HEK293 (cell line): ENCODE measurements around the gene LPP.

Experiments used
- CTCF ChIA-PET: fragments of 350-600 bp; formaldehyde crosslinking; extraction: SDS; loops from one replicate; lab custom pipeline; 2021; ENCODE audit warnings: antibody characterized with exemption; lab: Yijun Ruan, JAX
- POLR2A ChIA-PET: fragments of 300-600 bp; formaldehyde crosslinking; extraction: SDS; loops from one replicate; lab custom pipeline; 2020; ENCODE audit warnings: antibody characterized with exemption, inconsistent platforms; lab: Yijun Ruan, JAX
- H3K27ac ChIP-seq: fragments of 200-500 bp; sonication (Bioruptor generic); 2 replicates; pipeline ENCODE4 v1.5.1; 2014; ENCODE audit warnings: low read depth, low read length, control low read depth, inconsistent platforms; ENCODE audit errors: extremely low read depth
- H3K36me3 ChIP-seq, 2 experiments: fragments of 200-500 bp in 1 of 2; sonication (Bioruptor generic) in 1 of 2; 1 replicate in 1 of 2; 2 replicates in 1 of 2; pipeline ENCODE4 v1.5.1; 2014 to 2017; ENCODE audit warnings: inconsistent platforms in 2 of 2, low read length in 2 of 2; ENCODE audit not compliant: control insufficient read depth in 2 of 2, insufficient read depth in 1 of 2
- H3K4me1 ChIP-seq: fragments of 200-500 bp; sonication (Bioruptor generic); 2 replicates; pipeline ENCODE4 v1.5.1; 2014; ENCODE audit warnings: mild to moderate bottlenecking, low read length, inconsistent platforms; ENCODE audit not compliant: control insufficient read depth, insufficient read depth
- H3K4me3 ChIP-seq: 2 replicates; pipeline ENCODE4 v1.5.1; 2011; ENCODE audit warnings: low read depth, mild to moderate bottlenecking, control low read depth, low read length, moderate library complexity
- H3K9me3 ChIP-seq: fragments of 200-500 bp; sonication (Bioruptor generic); 2 replicates; pipeline ENCODE4 v1.5.1; 2014; ENCODE audit warnings: low read depth, low read length, inconsistent platforms; ENCODE audit not compliant: control insufficient read depth, insufficient read depth
- HOXD13 ChIP-seq: sonication (generic); formaldehyde crosslinking; IDR thresholded peaks from 2 replicates; pipeline ENCODE4 v1.8.0; 2022; ENCODE audit warnings: missing genetic modification reagents, borderline replicate concordance
- KLF16 ChIP-seq: fragments of 450-650 bp; formaldehyde crosslinking; IDR thresholded peaks from 2 replicates; pipeline ENCODE4 v1.5.1; 2017; ENCODE audit warnings: missing biosample characterization, missing genetic modification characterization
- KLF8 ChIP-seq: fragments of 450-650 bp; formaldehyde crosslinking; IDR thresholded peaks from 2 replicates; pipeline ENCODE4 v1.5.1; 2016; ENCODE audit warnings: missing biosample characterization, missing genetic modification characterization
- SCRT2 ChIP-seq: fragments of 450-650 bp; formaldehyde crosslinking; IDR thresholded peaks from 2 replicates; pipeline ENCODE4 v1.5.1; 2016; ENCODE audit warnings: missing biosample characterization, missing genetic modification characterization
- SETDB1 ChIP-seq: IDR thresholded peaks from one replicate; pipeline ENCODE4 v1.6.1; 2017; ENCODE audit warnings: mild to moderate bottlenecking, low read length, moderate library complexity, mixed read lengths; ENCODE audit not compliant: insufficient read length
- SP3 ChIP-seq: fragments of 450-650 bp; formaldehyde crosslinking; IDR thresholded peaks from 2 replicates; pipeline ENCODE4 v1.5.1; 2016; ENCODE audit warnings: missing biosample characterization, missing genetic modification characterization
- ZFP3 ChIP-seq: fragments of 450-650 bp; formaldehyde crosslinking; IDR thresholded peaks from 2 replicates; pipeline ENCODE4 v1.5.1; 2016; ENCODE audit warnings: low read depth, missing biosample characterization, missing genetic modification characterization
- ZIC2 ChIP-seq: fragments of 450-650 bp; formaldehyde crosslinking; IDR thresholded peaks from 2 replicates; pipeline ENCODE4 v1.5.1; 2016; ENCODE audit warnings: missing biosample characterization, missing genetic modification characterization
- ZNF132 ChIP-seq: fragments of 450-650 bp; formaldehyde crosslinking; IDR thresholded peaks from 2 replicates; pipeline ENCODE4 v1.5.1; 2017; ENCODE audit warnings: missing biosample characterization, missing genetic modification characterization, borderline replicate concordance
- ZNF169 ChIP-seq: fragments of 450-650 bp; formaldehyde crosslinking; IDR thresholded peaks from 2 replicates; pipeline ENCODE4 v1.5.1; 2016; ENCODE audit warnings: missing biosample characterization, missing genetic modification characterization
- ZNF341 ChIP-seq: fragments of 450-650 bp; formaldehyde crosslinking; IDR thresholded peaks from 2 replicates; pipeline ENCODE4; 2016; ENCODE audit warnings: low read depth, missing biosample characterization, missing genetic modification characterization
- ZNF404 ChIP-seq: fragments of 450-650 bp; formaldehyde crosslinking; IDR thresholded peaks from 2 replicates; pipeline ENCODE4 v1.5.1; 2017; ENCODE audit warnings: missing biosample characterization, missing genetic modification characterization
- ZNF514 ChIP-seq: fragments of 450-650 bp; formaldehyde crosslinking; IDR thresholded peaks from 2 replicates; pipeline ENCODE4 v1.5.1; 2016; ENCODE audit warnings: missing biosample characterization, missing genetic modification characterization
- ZNF585B ChIP-seq: fragments of 450-650 bp; formaldehyde crosslinking; IDR thresholded peaks from 2 replicates; pipeline ENCODE4 v1.5.1; 2016; ENCODE audit warnings: missing biosample characterization, missing genetic modification characterization
- ZNF677 ChIP-seq: fragments of 450-650 bp; IDR thresholded peaks from 2 replicates; pipeline ENCODE4 v1.5.0; 2018; ENCODE audit warnings: missing biosample characterization, mild to moderate bottlenecking, missing genetic modification characterization, moderate library complexity
- ZNF792 ChIP-seq: fragments of 450-650 bp; formaldehyde crosslinking; IDR thresholded peaks from 2 replicates; pipeline ENCODE4 v1.5.1; 2016; ENCODE audit warnings: missing biosample characterization, missing genetic modification characterization
- TF ChIP-seq, protein P1 (sequence below): fragments of 450-650 bp; formaldehyde crosslinking; conservative IDR thresholded peaks from 2 replicates; pipeline ENCODE4 v1.5.1; 2016; ENCODE audit warnings: low read depth, missing biosample characterization, missing genetic modification characterization
- TF ChIP-seq, protein P2 (sequence below): fragments of 450-650 bp; formaldehyde crosslinking; IDR thresholded peaks from 2 replicates; pipeline ENCODE4 v1.5.1; 2016; ENCODE audit warnings: missing biosample characterization, missing genetic modification characterization, borderline replicate concordance
- TF ChIP-seq, protein P3 (sequence below): fragments of 450-650 bp; formaldehyde crosslinking; IDR thresholded peaks from 2 replicates; pipeline ENCODE4 v1.5.0; 2017; ENCODE audit warnings: missing biosample characterization, missing genetic modification characterization, borderline replicate concordance
- TF ChIP-seq, protein P4 (sequence below): fragments of 450-650 bp; formaldehyde crosslinking; conservative IDR thresholded peaks from 2 replicates; pipeline ENCODE4 v1.5.1; 2016; ENCODE audit warnings: low read depth, missing biosample characterization, missing genetic modification characterization

Gene LPP

DNA sequence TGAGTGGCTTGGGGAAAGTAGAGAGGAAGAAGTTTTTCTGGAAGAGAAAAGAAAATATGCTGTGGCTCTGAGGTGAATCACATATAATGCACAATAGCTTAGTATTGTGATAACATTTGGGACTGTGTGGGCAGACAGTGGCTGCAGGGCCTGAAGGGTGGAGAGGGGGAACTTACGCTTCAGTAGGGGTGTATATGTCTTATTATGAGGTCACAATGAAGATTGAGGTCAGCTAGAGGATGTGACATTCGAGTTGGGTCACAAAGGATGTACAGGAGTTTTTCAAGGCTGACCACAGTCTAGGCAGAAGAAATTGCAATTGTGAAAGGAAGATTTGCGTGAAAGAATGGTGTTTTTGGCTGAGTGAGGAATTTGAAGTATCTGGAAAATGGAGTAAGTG is 414.8 kb downstream of the LPP start:
- TF ChIP-seq KLF8 (tag by site-specific recombination) (no peak), ZNF792 (no peak), ZNF585B (no peak), ZFP3 (no peak), ZNF169 (tag by site-specific recombination) (no peak), ZNF341 (tag by site-specific recombination) (no peak), ZNF677 (tag by site-specific recombination) (no peak), ZIC2 (tag by site-specific recombination) (no peak), HOXD13 (CRISPR knock-in tag) (no peak), KLF16 (no peak), ZNF132 (no peak), SCRT2 (no peak), ZNF404 (tag by site-specific recombination) (no peak), SETDB1 (no peak), ZNF514 (tag by site-specific recombination) (no peak), SP3 (tag by site-specific recombination) (no peak)
- TF ChIP-seq, protein P1, sequence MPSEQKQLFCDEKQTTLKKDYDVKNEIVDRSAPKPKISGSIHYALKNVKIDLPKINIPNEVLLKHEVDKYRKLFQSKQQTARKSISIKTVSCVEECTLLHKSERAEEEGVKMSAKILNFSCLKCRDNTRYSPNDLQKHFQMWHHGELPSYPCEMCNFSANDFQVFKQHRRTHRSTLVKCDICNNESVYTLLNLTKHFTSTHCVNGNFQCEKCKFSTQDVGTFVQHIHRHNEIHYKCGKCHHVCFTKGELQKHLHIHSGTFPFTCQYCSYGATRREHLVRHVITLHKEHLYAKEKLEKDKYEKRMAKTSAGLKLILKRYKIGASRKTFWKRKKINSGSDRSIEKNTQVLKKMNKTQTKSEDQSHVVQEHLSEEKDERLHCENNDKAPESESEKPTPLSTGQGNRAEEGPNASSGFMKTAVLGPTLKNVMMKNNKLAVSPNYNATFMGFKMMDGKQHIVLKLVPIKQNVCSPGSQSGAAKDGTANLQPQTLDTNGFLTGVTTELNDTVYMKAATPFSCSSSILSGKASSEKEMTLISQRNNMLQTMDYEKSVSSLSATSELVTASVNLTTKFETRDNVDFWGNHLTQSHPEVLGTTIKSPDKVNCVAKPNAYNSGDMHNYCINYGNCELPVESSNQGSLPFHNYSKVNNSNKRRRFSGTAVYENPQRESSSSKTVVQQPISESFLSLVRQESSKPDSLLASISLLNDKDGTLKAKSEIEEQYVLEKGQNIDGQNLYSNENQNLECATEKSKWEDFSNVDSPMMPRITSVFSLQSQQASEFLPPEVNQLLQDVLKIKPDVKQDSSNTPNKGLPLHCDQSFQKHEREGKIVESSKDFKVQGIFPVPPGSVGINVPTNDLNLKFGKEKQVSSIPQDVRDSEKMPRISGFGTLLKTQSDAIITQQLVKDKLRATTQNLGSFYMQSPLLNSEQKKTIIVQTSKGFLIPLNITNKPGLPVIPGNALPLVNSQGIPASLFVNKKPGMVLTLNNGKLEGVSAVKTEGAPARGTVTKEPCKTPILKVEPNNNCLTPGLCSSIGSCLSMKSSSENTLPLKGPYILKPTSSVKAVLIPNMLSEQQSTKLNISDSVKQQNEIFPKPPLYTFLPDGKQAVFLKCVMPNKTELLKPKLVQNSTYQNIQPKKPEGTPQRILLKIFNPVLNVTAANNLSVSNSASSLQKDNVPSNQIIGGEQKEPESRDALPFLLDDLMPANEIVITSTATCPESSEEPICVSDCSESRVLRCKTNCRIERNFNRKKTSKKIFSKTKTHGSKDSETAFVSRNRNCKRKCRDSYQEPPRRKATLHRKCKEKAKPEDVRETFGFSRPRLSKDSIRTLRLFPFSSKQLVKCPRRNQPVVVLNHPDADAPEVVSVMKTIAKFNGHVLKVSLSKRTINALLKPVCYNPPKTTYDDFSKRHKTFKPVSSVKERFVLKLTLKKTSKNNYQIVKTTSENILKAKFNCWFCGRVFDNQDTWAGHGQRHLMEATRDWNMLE (tag by site-specific recombination): no peak
- TF ChIP-seq, protein P2, sequence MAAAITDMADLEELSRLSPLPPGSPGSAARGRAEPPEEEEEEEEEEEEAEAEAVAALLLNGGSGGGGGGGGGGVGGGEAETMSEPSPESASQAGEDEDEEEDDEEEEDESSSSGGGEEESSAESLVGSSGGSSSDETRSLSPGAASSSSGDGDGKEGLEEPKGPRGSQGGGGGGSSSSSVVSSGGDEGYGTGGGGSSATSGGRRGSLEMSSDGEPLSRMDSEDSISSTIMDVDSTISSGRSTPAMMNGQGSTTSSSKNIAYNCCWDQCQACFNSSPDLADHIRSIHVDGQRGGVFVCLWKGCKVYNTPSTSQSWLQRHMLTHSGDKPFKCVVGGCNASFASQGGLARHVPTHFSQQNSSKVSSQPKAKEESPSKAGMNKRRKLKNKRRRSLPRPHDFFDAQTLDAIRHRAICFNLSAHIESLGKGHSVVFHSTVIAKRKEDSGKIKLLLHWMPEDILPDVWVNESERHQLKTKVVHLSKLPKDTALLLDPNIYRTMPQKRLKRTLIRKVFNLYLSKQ (tag by site-specific recombination): no peak
- TF ChIP-seq, protein P3, sequence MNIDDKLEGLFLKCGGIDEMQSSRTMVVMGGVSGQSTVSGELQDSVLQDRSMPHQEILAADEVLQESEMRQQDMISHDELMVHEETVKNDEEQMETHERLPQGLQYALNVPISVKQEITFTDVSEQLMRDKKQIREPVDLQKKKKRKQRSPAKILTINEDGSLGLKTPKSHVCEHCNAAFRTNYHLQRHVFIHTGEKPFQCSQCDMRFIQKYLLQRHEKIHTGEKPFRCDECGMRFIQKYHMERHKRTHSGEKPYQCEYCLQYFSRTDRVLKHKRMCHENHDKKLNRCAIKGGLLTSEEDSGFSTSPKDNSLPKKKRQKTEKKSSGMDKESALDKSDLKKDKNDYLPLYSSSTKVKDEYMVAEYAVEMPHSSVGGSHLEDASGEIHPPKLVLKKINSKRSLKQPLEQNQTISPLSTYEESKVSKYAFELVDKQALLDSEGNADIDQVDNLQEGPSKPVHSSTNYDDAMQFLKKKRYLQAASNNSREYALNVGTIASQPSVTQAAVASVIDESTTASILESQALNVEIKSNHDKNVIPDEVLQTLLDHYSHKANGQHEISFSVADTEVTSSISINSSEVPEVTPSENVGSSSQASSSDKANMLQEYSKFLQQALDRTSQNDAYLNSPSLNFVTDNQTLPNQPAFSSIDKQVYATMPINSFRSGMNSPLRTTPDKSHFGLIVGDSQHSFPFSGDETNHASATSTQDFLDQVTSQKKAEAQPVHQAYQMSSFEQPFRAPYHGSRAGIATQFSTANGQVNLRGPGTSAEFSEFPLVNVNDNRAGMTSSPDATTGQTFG (tag by site-specific recombination): no peak
- TF ChIP-seq, protein P4, sequence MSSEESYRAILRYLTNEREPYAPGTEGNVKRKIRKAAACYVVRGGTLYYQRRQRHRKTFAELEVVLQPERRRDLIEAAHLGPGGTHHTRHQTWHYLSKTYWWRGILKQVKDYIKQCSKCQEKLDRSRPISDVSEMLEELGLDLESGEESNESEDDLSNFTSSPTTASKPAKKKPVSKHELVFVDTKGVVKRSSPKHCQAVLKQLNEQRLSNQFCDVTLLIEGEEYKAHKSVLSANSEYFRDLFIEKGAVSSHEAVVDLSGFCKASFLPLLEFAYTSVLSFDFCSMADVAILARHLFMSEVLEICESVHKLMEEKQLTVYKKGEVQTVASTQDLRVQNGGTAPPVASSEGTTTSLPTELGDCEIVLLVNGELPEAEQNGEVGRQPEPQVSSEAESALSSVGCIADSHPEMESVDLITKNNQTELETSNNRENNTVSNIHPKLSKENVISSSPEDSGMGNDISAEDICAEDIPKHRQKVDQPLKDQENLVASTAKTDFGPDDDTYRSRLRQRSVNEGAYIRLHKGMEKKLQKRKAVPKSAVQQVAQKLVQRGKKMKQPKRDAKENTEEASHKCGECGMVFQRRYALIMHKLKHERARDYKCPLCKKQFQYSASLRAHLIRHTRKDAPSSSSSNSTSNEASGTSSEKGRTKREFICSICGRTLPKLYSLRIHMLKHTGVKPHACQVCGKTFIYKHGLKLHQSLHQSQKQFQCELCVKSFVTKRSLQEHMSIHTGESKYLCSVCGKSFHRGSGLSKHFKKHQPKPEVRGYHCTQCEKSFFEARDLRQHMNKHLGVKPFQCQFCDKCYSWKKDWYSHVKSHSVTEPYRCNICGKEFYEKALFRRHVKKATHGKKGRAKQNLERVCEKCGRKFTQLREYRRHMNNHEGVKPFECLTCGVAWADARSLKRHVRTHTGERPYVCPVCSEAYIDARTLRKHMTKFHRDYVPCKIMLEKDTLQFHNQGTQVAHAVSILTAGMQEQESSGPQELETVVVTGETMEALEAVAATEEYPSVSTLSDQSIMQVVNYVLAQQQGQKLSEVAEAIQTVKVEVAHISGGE: no peak
- Histone ChIP-seq H3K4me3 (no peak overlapping the region), H3K4me1 (no peaks in the 10 kb centered on the region), H3K36me3 (no peaks in the 10 kb centered on the region), H3K9me3 (no peaks in the 10 kb centered on the region), H3K27ac (no peak overlapping the region)
- POLR2A ChIA-PET: no interaction called here
- CTCF ChIA-PET: interaction anchor here (0.9 kb wide), 1 partner anchor 386 kb away, joined by 3 read pairs; no protein-coding TSS in a partner anchor
